Cardiac muscle cell (in vitro differentiated cells and primary cell): Measurements from ENCODE around the gene FNIP1. TPM values are rescaled to one million over a fixed set of nuclear protein-coding genes. Genes with fewer than 3 reads are reported as not detected.

Experiments
- DNase-seq, 2 donors: peaks; one replicate each; pipeline versions ENCODE4 v3.0.0 to v3.0.0-alpha.2; 2010 to 2017; ENCODE audit warnings: low read depth in 1 of 2, low spot score in 1 of 2
- H3K27ac ChIP-seq: fragments of 200-600 bp; sonication (generic); 2 replicates; pipeline ENCODE4 v1.5.1; 2016
- H3K27me3 ChIP-seq: fragments of 200-600 bp; sonication (generic); 2 replicates; pipeline ENCODE4 v1.6.0; 2016; ENCODE audit warnings: control low read depth
- H3K36me3 ChIP-seq: fragments of 200-600 bp; sonication (generic); 2 replicates; pipeline ENCODE4 v1.5.1; 2016; ENCODE audit warnings: control low read depth
- H3K4me1 ChIP-seq: fragments of 200-600 bp; sonication (generic); 2 replicates; pipeline ENCODE4 v1.8.1; 2017; ENCODE audit warnings: low read depth, mild to moderate bottlenecking, mixed run types
- H3K4me3 ChIP-seq: fragments of 200-600 bp; sonication (generic); 2 replicates; pipeline ENCODE4 v1.5.1; 2016; ENCODE audit warnings: mild to moderate bottlenecking
- H3K9me3 ChIP-seq: fragments of 200-600 bp; sonication (generic); 2 replicates; pipeline ENCODE4 v1.5.1; 2017; ENCODE audit warnings: low read depth, mild to moderate bottlenecking, control low read depth
- polyA plus RNA-seq: library from polyadenylated mRNA; unstranded; fragments of >200 nt; fragmentation: Nextera tagmentation; extraction: Ambion mirVana; gene quantifications from 2 replicates; pipeline ENCODE4 v1.2.1, GENCODE V29; 2016
- total RNA-seq: library from RNA; depleted of rRNA; stranded (reverse); fragments of >200 nt; gene quantifications from 2 replicates; pipeline ENCODE4 v1.2.3, GENCODE V29; 2016
- TF ChIP-seq, protein P1 (sequence below): IDR thresholded peaks from 2 replicates; pipeline ENCODE4 v1.5.1; 2012; ENCODE audit warnings: low read depth, mild to moderate bottlenecking, low read length

Gene FNIP1
- total and polyA plus RNA-seq, 2 experiments from 2014 or later = 10.1 to 24.4 TPM

DNA sequence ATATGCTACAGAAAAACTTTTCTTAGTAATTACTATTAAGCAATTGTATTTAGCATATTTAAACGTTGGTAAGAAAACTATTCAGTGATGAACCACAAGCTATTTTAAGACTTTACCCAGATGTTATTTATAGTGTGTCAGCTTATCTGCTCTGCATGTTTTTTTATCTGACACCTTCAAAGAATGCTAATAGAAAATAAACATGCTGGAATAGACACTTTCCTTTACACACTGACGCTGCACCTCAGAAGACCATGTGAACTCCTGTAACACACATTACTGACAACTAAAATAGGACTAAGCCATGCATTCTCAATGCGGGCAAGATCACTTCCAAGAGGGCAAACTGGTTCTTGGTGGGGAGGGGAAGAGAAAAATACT, 38.3 kb downstream of the FNIP1 start:
- H3K27ac ChIP-seq = peak overlapping the region; percentile 79
- peak; percentile 27 to 28 for DNase-seq
- TF ChIP-seq, protein P1, sequence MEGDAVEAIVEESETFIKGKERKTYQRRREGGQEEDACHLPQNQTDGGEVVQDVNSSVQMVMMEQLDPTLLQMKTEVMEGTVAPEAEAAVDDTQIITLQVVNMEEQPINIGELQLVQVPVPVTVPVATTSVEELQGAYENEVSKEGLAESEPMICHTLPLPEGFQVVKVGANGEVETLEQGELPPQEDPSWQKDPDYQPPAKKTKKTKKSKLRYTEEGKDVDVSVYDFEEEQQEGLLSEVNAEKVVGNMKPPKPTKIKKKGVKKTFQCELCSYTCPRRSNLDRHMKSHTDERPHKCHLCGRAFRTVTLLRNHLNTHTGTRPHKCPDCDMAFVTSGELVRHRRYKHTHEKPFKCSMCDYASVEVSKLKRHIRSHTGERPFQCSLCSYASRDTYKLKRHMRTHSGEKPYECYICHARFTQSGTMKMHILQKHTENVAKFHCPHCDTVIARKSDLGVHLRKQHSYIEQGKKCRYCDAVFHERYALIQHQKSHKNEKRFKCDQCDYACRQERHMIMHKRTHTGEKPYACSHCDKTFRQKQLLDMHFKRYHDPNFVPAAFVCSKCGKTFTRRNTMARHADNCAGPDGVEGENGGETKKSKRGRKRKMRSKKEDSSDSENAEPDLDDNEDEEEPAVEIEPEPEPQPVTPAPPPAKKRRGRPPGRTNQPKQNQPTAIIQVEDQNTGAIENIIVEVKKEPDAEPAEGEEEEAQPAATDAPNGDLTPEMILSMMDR = no peak
- no peak overlapping the region for H3K4me3 ChIP-seq
- no peaks in the 10 kb centered on the region for H3K36me3 ChIP-seq
- no peaks in the 10 kb centered on the region for H3K9me3 ChIP-seq
- H3K4me1 ChIP-seq = peaks cover 34% of the 10 kb centered on the region
- H3K27me3 ChIP-seq = no peaks in the 10 kb centered on the region

- TF ChIP-seq, protein P1 = no peak
- Histone ChIP-seq H3K27ac (peak overlapping the region; percentile 79), H3K36me3 (no peaks in the 10 kb centered on the region), H3K4me1 (peaks cover 34% of the 10 kb centered on the region), H3K9me3 (no peaks in the 10 kb centered on the region), H3K27me3 (no peaks in the 10 kb centered on the region), H3K4me3 (no peak overlapping the region)
- no peak for DNase-seq
Measured at GRCh38 chr5:131757830-131758519, 38.8 kb downstream of the FNIP1 start.

GRCh38 chr5:131756942-131757341, 39.9 kb downstream of the FNIP1 start:
- H3K36me3 ChIP-seq = no peaks in the 10 kb centered on the region
- TF ChIP-seq, protein P1 = no peak
- H3K27me3 ChIP-seq = no peaks in the 10 kb centered on the region
- H3K4me1 ChIP-seq = peaks cover 34% of the 10 kb centered on the region
- H3K27ac ChIP-seq = peak overlapping the region; percentile 79
- DNase-seq = no peak
- no peaks in the 10 kb centered on the region for H3K9me3 ChIP-seq
- H3K4me3 ChIP-seq = no peak overlapping the region

GRCh38 chr5:131754363-131754762, 42.5 kb downstream of the FNIP1 start:
- Histone ChIP-seq H3K9me3 (no peaks in the 10 kb centered on the region), H3K4me1 (peaks cover 33% of the 10 kb centered on the region), H3K36me3 (no peaks in the 10 kb centered on the region), H3K27ac (peak overlapping the region; percentile 6), H3K27me3 (no peaks in the 10 kb centered on the region), H3K4me3 (no peak overlapping the region)
- DNase-seq = no peak
- TF ChIP-seq, protein P1 = no peak

GRCh38 chr5:131751506-131751905, 45.3 kb downstream of the FNIP1 start:
- TF ChIP-seq, protein P1 = no peak
- Histone ChIP-seq H3K4me3 (no peak overlapping the region), H3K9me3 (no peaks in the 10 kb centered on the region), H3K27me3 (no peaks in the 10 kb centered on the region), H3K4me1 (peaks cover 8% of the 10 kb centered on the region), H3K36me3 (no peaks in the 10 kb centered on the region), H3K27ac (no peak overlapping the region)
- no peak for DNase-seq
